22Rv1 (cell line): ENCODE data around the gene RPL36.

Experiments
- ZFX ChIP-seq: fragments of 450-650 bp; IDR thresholded peaks from 2 replicates; pipeline ENCODE4 v1.6.1; 2017; ENCODE audit warnings: antibody characterized with exemption, borderline replicate concordance
- TF ChIP-seq, protein P1 (sequence below): fragments of 450-650 bp; IDR thresholded peaks from 2 replicates; pipeline ENCODE4 v1.5.1; 2017; ENCODE audit warnings: mild to moderate bottlenecking

DNA sequence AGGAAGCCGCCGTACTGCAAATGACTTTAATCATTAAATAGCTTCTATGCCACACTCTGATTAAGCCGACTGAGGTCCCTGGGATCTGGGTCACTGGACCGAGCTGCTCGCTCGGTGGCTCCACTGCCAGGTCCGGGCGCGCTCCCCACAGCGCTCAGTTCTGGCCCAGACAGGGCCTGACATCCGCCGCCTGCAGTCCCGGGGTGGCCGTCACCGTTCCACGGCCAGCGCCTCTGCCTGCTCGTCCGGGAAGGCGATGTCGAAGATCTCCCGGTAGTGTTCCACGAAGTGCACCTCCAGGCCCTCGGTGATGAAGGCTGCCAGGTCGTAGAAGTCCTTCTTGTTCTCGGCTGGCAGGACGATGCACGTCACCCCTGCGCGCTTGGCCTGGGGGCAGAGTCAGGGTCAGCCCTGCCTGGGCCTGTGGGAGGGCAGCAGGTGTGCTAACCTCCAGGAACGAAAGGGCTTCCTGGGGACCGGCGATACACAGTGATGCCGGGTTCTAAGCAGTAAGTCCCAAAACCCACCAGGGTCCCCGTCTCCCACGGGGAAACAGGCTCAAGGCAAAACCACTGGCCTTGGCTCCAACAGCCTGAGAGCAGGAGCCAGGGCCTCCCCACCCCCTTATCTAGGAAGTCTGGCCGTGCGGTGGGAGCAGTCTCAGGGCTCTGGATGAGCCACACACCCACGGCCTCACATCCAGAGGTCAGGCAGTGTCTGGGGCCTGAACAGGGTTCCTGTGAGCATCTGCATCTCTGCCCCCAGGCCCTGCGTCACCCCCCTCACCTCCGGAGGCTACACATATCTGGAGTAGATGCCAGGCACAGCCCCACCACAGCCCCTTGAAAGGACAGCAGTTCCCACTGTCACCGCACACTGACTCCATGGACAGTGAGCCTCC, 2.0 kb downstream of the RPL36 start:
- TF ChIP-seq, protein P1, sequence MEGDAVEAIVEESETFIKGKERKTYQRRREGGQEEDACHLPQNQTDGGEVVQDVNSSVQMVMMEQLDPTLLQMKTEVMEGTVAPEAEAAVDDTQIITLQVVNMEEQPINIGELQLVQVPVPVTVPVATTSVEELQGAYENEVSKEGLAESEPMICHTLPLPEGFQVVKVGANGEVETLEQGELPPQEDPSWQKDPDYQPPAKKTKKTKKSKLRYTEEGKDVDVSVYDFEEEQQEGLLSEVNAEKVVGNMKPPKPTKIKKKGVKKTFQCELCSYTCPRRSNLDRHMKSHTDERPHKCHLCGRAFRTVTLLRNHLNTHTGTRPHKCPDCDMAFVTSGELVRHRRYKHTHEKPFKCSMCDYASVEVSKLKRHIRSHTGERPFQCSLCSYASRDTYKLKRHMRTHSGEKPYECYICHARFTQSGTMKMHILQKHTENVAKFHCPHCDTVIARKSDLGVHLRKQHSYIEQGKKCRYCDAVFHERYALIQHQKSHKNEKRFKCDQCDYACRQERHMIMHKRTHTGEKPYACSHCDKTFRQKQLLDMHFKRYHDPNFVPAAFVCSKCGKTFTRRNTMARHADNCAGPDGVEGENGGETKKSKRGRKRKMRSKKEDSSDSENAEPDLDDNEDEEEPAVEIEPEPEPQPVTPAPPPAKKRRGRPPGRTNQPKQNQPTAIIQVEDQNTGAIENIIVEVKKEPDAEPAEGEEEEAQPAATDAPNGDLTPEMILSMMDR, result no peak
- no peak for TF ChIP-seq ZFX
